Astrocyte (in vitro differentiated cells and primary cell): ENCODE results near the gene ADCK1.

ENCODE experiments used
- CTCF ChIP-seq: IDR thresholded peaks from 2 replicates; pipeline ENCODE4 v1.5.1; 2011; ENCODE audit warnings: low read depth, mild to moderate bottlenecking, inconsistent platforms, low read length, moderate library complexity; ENCODE audit not compliant: insufficient read depth
- EZH2 ChIP-seq: IDR thresholded peaks from 2 replicates; pipeline ENCODE4 v1.6.1; 2012; ENCODE audit warnings: mild to moderate bottlenecking, low read length, inconsistent platforms; ENCODE audit not compliant: insufficient read depth

GRCh38 chr14:77830692-77831091 is 30.8 kb downstream of the ADCK1 start:
- no peak for TF ChIP-seq EZH2
- no peak for TF ChIP-seq CTCF
